Heart right ventricle (tissue), 16 donors: ENCODE measurements around the gene CDK14. TPM values are rescaled to one million over a fixed set of nuclear protein-coding genes. Genes with fewer than 3 reads are reported as not detected.

Experiments used
- ATAC-seq, 8 donors: fragments of 200-7000 bp; cut with Tn5 transposase; one replicate each; pipeline ENCODE4 v1.9.1; 2020; ENCODE audit warnings: mild to moderate bottlenecking in 8 of 8, moderate library complexity in 8 of 8, moderate number of reproducible peaks in 1 of 8
- DNase-seq, 2 donors: peaks; one replicate each; pipeline ENCODE4 v3.0.0-alpha.2; 2020
- H3K27ac ChIP-seq, 10 donors: fragments of 200-600 bp; sonication (generic) in 2 of 10; one replicate each; pipeline versions ENCODE4 v1.5.0 to v1.8.0; 2020 to 2022; ENCODE audit warnings: mild to moderate bottlenecking in 3 of 10
- H3K27me3 ChIP-seq, 7 donors: fragments of 200-600 bp; one replicate each; pipeline ENCODE4 v1.8.0; 2021 to 2022; ENCODE audit warnings: mild to moderate bottlenecking in 2 of 7
- H3K36me3 ChIP-seq, 9 donors: fragments of 200-600 bp; sonication (generic) in 1 of 9; one replicate each; pipeline versions ENCODE4 v1.5.0 to v1.8.0; 2020 to 2022; ENCODE audit warnings: mild to moderate bottlenecking in 2 of 9
- H3K4me1 ChIP-seq, 9 donors: fragments of 200-600 bp; sonication (generic) in 1 of 9; one replicate each; pipeline versions ENCODE4 v1.5.0 to v1.8.0; 2020 to 2022; ENCODE audit warnings: mild to moderate bottlenecking in 4 of 9
- H3K4me3 ChIP-seq, 10 donors: fragments of 200-600 bp; sonication (generic) in 2 of 10; one replicate each; pipeline versions ENCODE4 v1.5.0 to v1.8.0; 2020 to 2022; ENCODE audit warnings: mild to moderate bottlenecking in 7 of 10, moderate library complexity in 2 of 10
- H3K9me3 ChIP-seq, 11 donors: fragments of 200-600 bp in 10 of 11; sonication (generic) in 2 of 11; one replicate each; pipeline versions ENCODE4 v1.5.0 to v1.8.0; 2013 to 2022; ENCODE audit warnings: mild to moderate bottlenecking in 2 of 11, control low read depth in 1 of 11, moderate library complexity in 1 of 11
- WGBS, 2 donors: extraction: QIAGEN DNeasy Blood & Tissue Kit; methylation state at CpG; one replicate each; pipeline ENCODE4 v1.1.7; 2013; ENCODE audit warnings: inconsistent platforms in 1 of 2; 5-methylcytosine and 5-hydroxymethylcytosine counted together
- intact Hi-C, 10 donors: fragments of 100-400 bp; cut with DNase I; formaldehyde crosslinking; loops; one replicate each; pipeline versions ENCODE4 v1.11.1 to v1.14.2; 2022
- polyA plus RNA-seq, 2 donors: library from polyadenylated mRNA; stranded (reverse); fragments of 200-250 nt; gene quantifications; one replicate each; pipeline ENCODE4 v1.2.3, GENCODE V29; 2013
- total RNA-seq, 10 donors: library from RNA; stranded (reverse); fragmentation: NEBNext Ultra II Directional in 3 of 10; extraction: Animal tissue kit (Norgen Biotek cat#: 25700) in 3 of 10; gene quantifications; one replicate each; pipeline versions ENCODE4 v1.2.1 to v1.2.4, GENCODE V29; 2021 to 2023
- TF ChIP-seq, protein P1 (sequence below), 9 donors: fragments of 200-600 bp; sonication (generic) in 2 of 9; IDR thresholded peaks; one replicate each; pipeline versions ENCODE4 v1.5.0 to v1.8.0; 2021 to 2022; ENCODE audit warnings: antibody characterized with exemption in 9 of 9, mild to moderate bottlenecking in 5 of 9, moderate library complexity in 1 of 9
- donor health status: Arrhythmogenic right ventricular cardiomyopathy.
- donor health status: ischemic (EF 13 %, LVEDD 7.1; RV severe dilation, severe dysfunction).
- donor health status: healthy with polysubstance abuse.
- donor health status: DM: no; HTN: yes; CAD: no.
- donor health status: DM: no; HTN: no; CAD: no.
- donor health status: ischemic (EF 25% LVEDD 6.9; RV normal size, moderate dysfunction).
- donor health status: ischemic (EF 25% LVEDD 5.7; RV mildly dilated, moderate dysfunction).
- donor health status: healthy.
- donor health status: DM: yes; HTN: yes; CAD: no.
- donor health status: Ischemic cardiomyopathy.
- donor health status: ischemic (EF 35%, LVEDD 5.7; RV mildly dilated, moderate dysfunction).
- donor health status: nonischemic (EF 11% LVEDD 7.7; RV severe dilation, severe dysfunction).
- donor health status: DM: yes; HTN: yes; CAD: no.
- donor health status: PGD.
- donor health status: ischemic (EF 29% LVEDD 5.4; RV normal size, mild dysfunction).
- donor health status: nonischemic (EF 23%, LVEDD 6.1; RV moderate dilation, normal function).

CDK14 gene
- total and polyA plus RNA-seq, 12 donors, result 3.9 to 36.5 (median 21.4) TPM

DNA sequence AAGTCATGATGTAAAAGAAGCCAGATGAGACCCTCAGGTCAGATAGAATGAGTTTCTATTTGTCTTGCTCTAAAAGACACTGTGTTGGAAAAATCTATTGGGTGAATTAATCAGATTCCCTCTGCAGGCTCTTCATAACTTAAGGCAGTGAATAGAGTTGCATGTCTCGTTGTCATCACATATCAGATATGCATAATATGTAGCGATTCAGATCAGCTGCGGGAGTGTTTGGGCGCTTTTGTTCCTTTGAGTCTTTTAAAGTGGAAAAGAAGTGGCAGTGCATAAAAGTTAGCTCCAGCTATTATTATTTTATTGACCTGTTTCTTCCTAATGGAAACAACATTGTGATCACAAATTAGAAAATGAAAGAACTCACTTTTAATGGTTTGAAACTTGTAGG is 84.4 kb downstream of the CDK14 start:
- Histone ChIP-seq H3K27ac (no peak overlapping the region), H3K4me1 (peaks cover 0 to 34% (median 9%) of the 10 kb centered on the region in 9 donors), H3K27me3 (no peaks in the 10 kb centered on the region), H3K9me3 (no peaks in the 10 kb centered on the region), H3K36me3 (no peaks in the 10 kb centered on the region), H3K4me3 (no peak overlapping the region)
- no peak for ATAC-seq
- no peak for DNase-seq
- intact Hi-C loops, result no loop called here
- WGBS, 2 donors, result 79 to 91% methylated on average over 4 of the region's 4 CpGs
- TF ChIP-seq, protein P1, sequence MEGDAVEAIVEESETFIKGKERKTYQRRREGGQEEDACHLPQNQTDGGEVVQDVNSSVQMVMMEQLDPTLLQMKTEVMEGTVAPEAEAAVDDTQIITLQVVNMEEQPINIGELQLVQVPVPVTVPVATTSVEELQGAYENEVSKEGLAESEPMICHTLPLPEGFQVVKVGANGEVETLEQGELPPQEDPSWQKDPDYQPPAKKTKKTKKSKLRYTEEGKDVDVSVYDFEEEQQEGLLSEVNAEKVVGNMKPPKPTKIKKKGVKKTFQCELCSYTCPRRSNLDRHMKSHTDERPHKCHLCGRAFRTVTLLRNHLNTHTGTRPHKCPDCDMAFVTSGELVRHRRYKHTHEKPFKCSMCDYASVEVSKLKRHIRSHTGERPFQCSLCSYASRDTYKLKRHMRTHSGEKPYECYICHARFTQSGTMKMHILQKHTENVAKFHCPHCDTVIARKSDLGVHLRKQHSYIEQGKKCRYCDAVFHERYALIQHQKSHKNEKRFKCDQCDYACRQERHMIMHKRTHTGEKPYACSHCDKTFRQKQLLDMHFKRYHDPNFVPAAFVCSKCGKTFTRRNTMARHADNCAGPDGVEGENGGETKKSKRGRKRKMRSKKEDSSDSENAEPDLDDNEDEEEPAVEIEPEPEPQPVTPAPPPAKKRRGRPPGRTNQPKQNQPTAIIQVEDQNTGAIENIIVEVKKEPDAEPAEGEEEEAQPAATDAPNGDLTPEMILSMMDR (IDR thresholded peaks at IDR 0.05), result no peak

DNA sequence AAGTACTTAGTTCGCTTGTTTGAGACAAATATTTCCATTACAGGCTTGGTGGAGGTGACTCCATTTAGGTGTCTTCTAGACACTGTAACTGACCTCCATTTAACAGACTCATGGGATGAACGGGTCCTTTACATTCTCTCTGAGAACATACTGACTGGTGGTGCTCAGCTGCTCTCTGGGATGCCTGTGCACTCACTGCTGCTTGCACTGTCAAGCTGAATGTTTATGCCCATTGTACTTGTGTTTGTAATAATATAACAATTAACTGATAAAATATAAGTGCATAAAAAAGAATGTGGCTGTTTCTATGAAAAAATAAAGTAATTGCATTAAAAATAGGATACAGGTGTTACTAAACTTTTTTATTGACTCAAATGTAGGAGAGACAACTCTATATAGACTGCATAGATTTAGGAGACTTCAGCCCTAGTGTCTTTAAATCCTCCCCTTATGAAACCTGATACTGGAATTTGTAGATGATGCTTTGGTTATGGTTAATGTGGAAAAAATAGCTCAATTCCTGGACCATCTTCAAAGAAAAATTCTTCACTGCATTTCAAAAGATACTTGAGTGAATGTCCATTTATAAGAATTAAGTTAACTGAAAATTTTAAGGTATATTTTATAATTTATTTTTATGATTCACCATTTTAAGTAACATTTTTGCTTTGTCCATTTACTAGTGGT is 85.4 kb downstream of the CDK14 start:
- DNase-seq (no peak), ATAC-seq (no peak)
- no peaks in the 10 kb centered on the region for H3K36me3 ChIP-seq
- H3K27ac ChIP-seq, result no peak overlapping the region
- 51% methylated on average over 2 of the region's 2 CpGs for WGBS, 2 donors
- TF ChIP-seq, protein P1 (IDR thresholded peaks at IDR 0.05), result no peak
- intact Hi-C loops, result no loop called here
- H3K4me1 ChIP-seq, result peaks cover 0 to 34% (median 9%) of the 10 kb centered on the region in 9 donors
- H3K9me3 ChIP-seq, result no peaks in the 10 kb centered on the region
- no peaks in the 10 kb centered on the region for H3K27me3 ChIP-seq
- H3K4me3 ChIP-seq, result no peak overlapping the region

DNA sequence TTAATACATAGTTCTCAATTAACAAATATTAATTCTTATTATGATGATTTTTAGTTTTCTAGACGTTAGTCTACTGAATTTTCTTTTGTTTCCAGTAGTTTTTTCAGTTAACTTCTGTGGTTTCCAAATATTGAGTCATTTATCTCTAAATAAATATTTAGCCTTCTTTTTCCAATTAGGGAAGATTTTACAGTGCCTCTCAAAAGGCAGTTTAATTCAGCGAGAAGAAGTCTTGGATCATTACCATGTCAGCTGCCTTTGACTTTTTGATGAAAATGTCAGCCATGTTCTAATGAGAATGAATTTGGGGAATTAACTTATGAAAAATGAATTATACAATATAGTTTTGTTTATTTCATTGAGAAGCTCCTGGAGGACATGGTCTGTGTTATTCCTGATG is 90.0 kb downstream of the CDK14 start:
- Histone ChIP-seq H3K27me3 (no peaks in the 10 kb centered on the region), H3K36me3 (no peaks in the 10 kb centered on the region), H3K27ac (no peak overlapping the region), H3K9me3 (no peaks in the 10 kb centered on the region), H3K4me3 (no peak overlapping the region), H3K4me1 (peaks cover 0 to 28% (median 9%) of the 10 kb centered on the region in 9 donors)
- TF ChIP-seq, protein P1 (IDR thresholded peaks at IDR 0.05), result no peak
- intact Hi-C loops, result no loop called here
- ATAC-seq (no peak), DNase-seq (no peak)
- WGBS, 2 donors, result 70 to 72% methylated on average over 2 of the region's 2 CpGs

DNA sequence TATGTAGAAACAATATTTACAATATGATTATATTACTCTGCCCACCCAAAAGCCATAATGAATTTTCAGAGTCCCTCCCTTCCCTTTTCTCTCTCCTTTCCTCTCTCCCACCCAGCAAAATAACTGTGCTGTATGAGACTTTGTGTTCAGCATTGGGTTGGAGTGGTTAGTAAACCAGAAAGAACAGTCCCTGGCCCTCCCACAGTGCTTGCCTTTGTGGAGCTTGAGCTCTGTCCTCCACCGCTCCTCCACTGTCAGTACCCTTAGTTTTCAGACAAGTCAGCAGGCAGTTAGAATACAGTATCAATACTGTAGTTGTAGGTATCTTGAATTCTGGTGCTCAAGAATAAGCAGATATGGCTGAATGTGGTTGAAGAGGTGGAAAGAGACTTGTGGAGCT is 92.7 kb downstream of the CDK14 start:
- intact Hi-C loops, result no loop called here
- ATAC-seq, result peak in 2 of 8 donors; percentile 29 to 67
- Histone ChIP-seq H3K27ac (no peak overlapping the region), H3K4me1 (peaks cover 0 to 18% (median 0%) of the 10 kb centered on the region in 9 donors), H3K36me3 (no peaks in the 10 kb centered on the region), H3K9me3 (no peaks in the 10 kb centered on the region), H3K4me3 (no peak overlapping the region), H3K27me3 (no peaks in the 10 kb centered on the region)
- TF ChIP-seq, protein P1 (IDR thresholded peaks at IDR 0.05), result no peak
- 82 to 90% methylated on average over 1 of the region's 1 CpG for WGBS, 2 donors
- no peak for DNase-seq
